Left lung (tissue), 10 donors: ENCODE measurements around the gene PAF1. TPM values are rescaled to one million over a fixed set of nuclear protein-coding genes. Genes with fewer than 3 reads are reported as not detected.
A peak's percentile ranks its signal among the peaks of the same experiment; 100 is the strongest.

ENCODE experiments used
- ATAC-seq: fragments of 200-7000 bp; cut with Tn5 transposase; one replicate; pipeline ENCODE4 v1.9.1; 2020; ENCODE audit warnings: moderate library complexity
- DNase-seq, 4 donors: peaks; one replicate each; pipeline ENCODE4 v3.0.0-alpha.2; 2013 to 2020
- H3K27ac ChIP-seq, 2 donors: fragments of 200-600 bp; sonication (generic) in 1 of 2; one replicate each; pipeline versions ENCODE4 v1.5.0 to v1.8.0; 2020 to 2021
- H3K27me3 ChIP-seq, 2 donors: fragments of 200-600 bp; sonication (generic) in 1 of 2; one replicate each; pipeline versions ENCODE4 v1.5.0 to v1.8.0; 2020 to 2021
- H3K36me3 ChIP-seq, 2 donors: fragments of 200-600 bp; sonication (generic) in 1 of 2; one replicate each; pipeline versions ENCODE4 v1.5.0 to v1.8.0; 2020 to 2021
- H3K4me1 ChIP-seq, 2 donors: fragments of 200-600 bp; one replicate each; pipeline ENCODE4 v1.8.0; 2021
- H3K4me3 ChIP-seq, 2 donors: fragments of 200-600 bp; sonication (generic) in 1 of 2; one replicate each; pipeline versions ENCODE4 v1.5.0 to v1.8.0; 2020 to 2021; ENCODE audit warnings: mild to moderate bottlenecking in 1 of 2
- H3K9me3 ChIP-seq, 2 donors: fragments of 200-600 bp; sonication (generic) in 1 of 2; one replicate each; pipeline versions ENCODE4 v1.5.0 to v1.8.0; 2020 to 2021
- CTCF ChIP-seq, 2 donors: fragments of 200-600 bp; sonication (generic) in 1 of 2; IDR thresholded peaks; one replicate each; pipeline versions ENCODE4 v1.5.0 to v1.8.0; 2021; ENCODE audit warnings: antibody characterized with exemption in 2 of 2
- intact Hi-C, 2 donors: fragments of 100-400 bp; cut with DNase I; formaldehyde crosslinking; loops; one replicate each; pipeline versions ENCODE4 v1.11.2 to v1.14.2; 2022
- polyA plus RNA-seq, 6 donors: library from polyadenylated mRNA; unstranded; fragments of 120-200 nt; gene quantifications; one replicate each; pipeline ENCODE4 v1.2.1, GENCODE V29; 2013; ENCODE audit not compliant: insufficient read length in 6 of 6
- total RNA-seq, 2 donors: library from RNA; stranded (reverse); fragmentation: NEBNext Ultra II Directional; extraction: Animal tissue kit (Norgen Biotek cat#: 25700); gene quantifications; one replicate each; pipeline ENCODE4 v1.2.1, GENCODE V29; 2021
- donor health status: DM: no; HTN: yes; CAD: no.
- donor health status: DM: no; HTN: no; CAD: no.

Gene PAF1
- total and polyA plus RNA-seq, 8 donors = 31.0 to 70.4 (median 64.9) TPM

- Histone ChIP-seq H3K27me3 (no peaks in the 10 kb centered on the region), H3K27ac (peak overlapping the region; percentile 98 to 100), H3K36me3 (peaks cover 9 to 21% of the 10 kb centered on the region in 2 donors), H3K9me3 (no peaks in the 10 kb centered on the region), H3K4me3 (peak overlapping the region; percentile 99 to 100), H3K4me1 (peaks cover 26 to 62% of the 10 kb centered on the region in 2 donors)
- DNase-seq = no peak
- no peak for ATAC-seq
- no peak for TF ChIP-seq CTCF (IDR thresholded peaks at IDR 0.05)
- intact Hi-C loops = no loop called here
Observed at GRCh38 chr19:39405958-39406655, 15.2 kb upstream of the PAF1 start.

- Histone ChIP-seq H3K4me1 (peaks cover 19 to 62% of the 10 kb centered on the region in 2 donors), H3K36me3 (peaks cover 9 to 21% of the 10 kb centered on the region in 2 donors), H3K4me3 (peak overlapping the region in 1 of 2 donors; percentile 100), H3K27ac (peak overlapping the region; percentile 98 to 100), H3K9me3 (no peaks in the 10 kb centered on the region), H3K27me3 (no peaks in the 10 kb centered on the region)
- no peak for ATAC-seq
- DNase-seq = no peak
- intact Hi-C loops = no loop called here
- no peak for TF ChIP-seq CTCF (IDR thresholded peaks at IDR 0.05)
Observed at GRCh38 chr19:39405261-39405957, 14.5 kb upstream of the PAF1 start.

- Histone ChIP-seq H3K36me3 (peaks cover 9 to 16% of the 10 kb centered on the region in 2 donors), H3K4me1 (peaks cover 19 to 73% of the 10 kb centered on the region in 2 donors), H3K9me3 (no peaks in the 10 kb centered on the region), H3K27ac (peak overlapping the region; percentile 96 to 100), H3K27me3 (no peaks in the 10 kb centered on the region), H3K4me3 (peak overlapping the region; percentile 29 to 47)
- intact Hi-C loops = no loop called here
- TF ChIP-seq CTCF (IDR thresholded peaks at IDR 0.05) = no peak
- peak; percentile 93 to 100 (median 98) for DNase-seq
- ATAC-seq = peak; percentile 49
Observed at GRCh38 chr19:39403331-39404312, 12.7 kb upstream of the PAF1 start.

GRCh38 chr19:39402346-39403300, 11.7 kb upstream of the PAF1 start:
- intact Hi-C loops = no loop called here
- no peak for TF ChIP-seq CTCF (IDR thresholded peaks at IDR 0.05)
- no peaks in the 10 kb centered on the region for H3K9me3 ChIP-seq
- peak overlapping the region; percentile 96 to 100 for H3K27ac ChIP-seq
- ATAC-seq (peak; percentile 34), DNase-seq (peak; percentile 89 to 96 (median 94))
- H3K36me3 ChIP-seq = peaks cover under 1 to 6% of the 10 kb centered on the region in 2 donors
- H3K27me3 ChIP-seq = no peaks in the 10 kb centered on the region
- H3K4me3 ChIP-seq = peak overlapping the region; percentile 29 to 47
- H3K4me1 ChIP-seq = peaks cover 29 to 83% of the 10 kb centered on the region in 2 donors
